ENCODE measurements around the gene NSF.
"Not testable (repeated sequence)": the region's sequence is repeated elsewhere in the genome, so short reads cannot be mapped to it uniquely, and the experiment has no call there.

NSF gene

GRCh38 chr17:46699014-46699413, 108.5 kb downstream of the NSF start:
- H3K27me3 Mint-ChIP-seq; H3K36me3 Mint-ChIP-seq (ENCODE audit: insufficient read depth); H3K4me3 Mint-ChIP-seq; H3K27ac Mint-ChIP-seq; DNase-seq; ATAC-seq (replicated peaks); H3K9me3 Mint-ChIP-seq; H3K4me1 Mint-ChIP-seq (ENCODE audit: low read depth in 2 of 2): not testable (repeated sequence)

- peaks cover 27% of the 10 kb centered on the region for H3K36me3 Mint-ChIP-seq (ENCODE audit: insufficient read depth)
- no peaks in the 10 kb centered on the region for H3K9me3 Mint-ChIP-seq
- no peak for ATAC-seq (replicated peaks)
Measured at GRCh38 chr17:46717999-46718398, 127.5 kb downstream of the NSF start.

GRCh38 chr17:46719891-46720290, 129.4 kb downstream of the NSF start:
- Mint-ChIP-seq H3K27me3 (no peaks in the 10 kb centered on the region), H3K9me3 (no peaks in the 10 kb centered on the region)

More at GRCh38 chr17:46717999-46718398, 127.5 kb downstream of the NSF start:
- Mint-ChIP-seq H3K27ac (no peak overlapping the region), H3K4me1 (ENCODE audit: low read depth in 2 of 2) (peaks cover 0 to 1% of the 10 kb centered on the region in 2 donors), H3K4me3 (no peak overlapping the region), H3K27me3 (no peaks in the 10 kb centered on the region)
- no peak for DNase-seq

GRCh38 chr17:46720408-46720807, 129.9 kb downstream of the NSF start:
- H3K36me3 Mint-ChIP-seq (ENCODE audit: insufficient read depth) = peaks cover 18% of the 10 kb centered on the region
- H3K27ac Mint-ChIP-seq = no peak overlapping the region
- H3K9me3 Mint-ChIP-seq = no peaks in the 10 kb centered on the region
- ATAC-seq (replicated peaks) (no peak), DNase-seq (no peak)
- no peaks in the 10 kb centered on the region for H3K27me3 Mint-ChIP-seq
- H3K4me1 Mint-ChIP-seq (ENCODE audit: low read depth in 2 of 2) = no peaks in the 10 kb centered on the region
- no peak overlapping the region for H3K4me3 Mint-ChIP-seq

More at GRCh38 chr17:46719891-46720290, 129.4 kb downstream of the NSF start:
- Mint-ChIP-seq H3K4me1 (ENCODE audit: low read depth in 2 of 2) (no peaks in the 10 kb centered on the region), H3K36me3 (ENCODE audit: insufficient read depth) (peaks cover 20% of the 10 kb centered on the region), H3K4me3 (no peak overlapping the region), H3K27ac (peak overlapping the region in 1 of 2 donors; percentile 15)
- DNase-seq = no peak
- no peak for ATAC-seq (replicated peaks)

GRCh38 chr17:46722662-46723285, 132.3 kb downstream of the NSF start:
- peaks cover 11% of the 10 kb centered on the region for H3K36me3 Mint-ChIP-seq (ENCODE audit: insufficient read depth)
- no peak for DNase-seq
- no peaks in the 10 kb centered on the region for H3K27me3 Mint-ChIP-seq

GRCh38 chr17:46726206-46726605, 135.7 kb downstream of the NSF start:
- DNase-seq (no peak), ATAC-seq (replicated peaks) (no peak)
- Mint-ChIP-seq H3K36me3 (ENCODE audit: insufficient read depth) (peaks cover 30% of the 10 kb centered on the region), H3K27me3 (no peaks in the 10 kb centered on the region), H3K4me3 (no peak overlapping the region), H3K4me1 (ENCODE audit: low read depth in 2 of 2) (no peaks in the 10 kb centered on the region), H3K27ac (no peak overlapping the region), H3K9me3 (no peaks in the 10 kb centered on the region)

More at GRCh38 chr17:46722662-46723285, 132.3 kb downstream of the NSF start:
- H3K9me3 Mint-ChIP-seq = no peaks in the 10 kb centered on the region
- ATAC-seq (replicated peaks) = no peak
- H3K4me1 Mint-ChIP-seq (ENCODE audit: low read depth in 2 of 2) = no peaks in the 10 kb centered on the region
- H3K4me3 Mint-ChIP-seq = no peak overlapping the region
- H3K27ac Mint-ChIP-seq = no peak overlapping the region

GRCh38 chr17:46727572-46728348, 137.3 kb downstream of the NSF start:
- ATAC-seq (replicated peaks) (no peak), DNase-seq (no peak)
- no peaks in the 10 kb centered on the region for H3K27me3 Mint-ChIP-seq
- no peak overlapping the region for H3K4me3 Mint-ChIP-seq
- no peak overlapping the region for H3K27ac Mint-ChIP-seq
- no peaks in the 10 kb centered on the region for H3K4me1 Mint-ChIP-seq (ENCODE audit: low read depth in 2 of 2)
- H3K36me3 Mint-ChIP-seq (ENCODE audit: insufficient read depth) = peaks cover 30% of the 10 kb centered on the region
- H3K9me3 Mint-ChIP-seq = no peaks in the 10 kb centered on the region

- H3K9me3 Mint-ChIP-seq = no peaks in the 10 kb centered on the region
- H3K27me3 Mint-ChIP-seq = no peaks in the 10 kb centered on the region
- H3K36me3 Mint-ChIP-seq (ENCODE audit: insufficient read depth) = peaks cover 28% of the 10 kb centered on the region
- H3K27ac Mint-ChIP-seq = no peak overlapping the region
- DNase-seq (no peak), ATAC-seq (replicated peaks) (no peak)
- H3K4me3 Mint-ChIP-seq = no peak overlapping the region
- H3K4me1 Mint-ChIP-seq (ENCODE audit: low read depth in 2 of 2) = no peaks in the 10 kb centered on the region
Measured at GRCh38 chr17:46730026-46730425, 139.6 kb downstream of the NSF start.

GRCh38 chr17:46730679-46731078, 140.2 kb downstream of the NSF start:
- ATAC-seq (replicated peaks) (no peak), DNase-seq (no peak)
- no peaks in the 10 kb centered on the region for H3K4me1 Mint-ChIP-seq (ENCODE audit: low read depth in 2 of 2)
- no peak overlapping the region for H3K27ac Mint-ChIP-seq
- H3K4me3 Mint-ChIP-seq = no peak overlapping the region
- no peaks in the 10 kb centered on the region for H3K27me3 Mint-ChIP-seq
- H3K9me3 Mint-ChIP-seq = no peaks in the 10 kb centered on the region
- H3K36me3 Mint-ChIP-seq (ENCODE audit: insufficient read depth) = peaks cover 28% of the 10 kb centered on the region

- Mint-ChIP-seq H3K36me3 (ENCODE audit: insufficient read depth) (peaks cover 24% of the 10 kb centered on the region), H3K27me3 (no peaks in the 10 kb centered on the region), H3K9me3 (no peaks in the 10 kb centered on the region), H3K4me3 (no peak overlapping the region), H3K27ac (no peak overlapping the region), H3K4me1 (ENCODE audit: low read depth in 2 of 2) (no peaks in the 10 kb centered on the region)
- DNase-seq = no peak
- no peak for ATAC-seq (replicated peaks)
Measured at GRCh38 chr17:46732160-46732559, 141.7 kb downstream of the NSF start.

- no peaks in the 10 kb centered on the region for H3K27me3 Mint-ChIP-seq
- no peak for ATAC-seq (replicated peaks)
Measured at GRCh38 chr17:46732754-46733398, 142.4 kb downstream of the NSF start.

GRCh38 chr17:46733837-46734475, 143.5 kb downstream of the NSF start:
- H3K4me3 Mint-ChIP-seq = no peak overlapping the region
- no peak for DNase-seq
- H3K36me3 Mint-ChIP-seq (ENCODE audit: insufficient read depth) = peaks cover 19% of the 10 kb centered on the region
- H3K27ac Mint-ChIP-seq = no peak overlapping the region
- H3K27me3 Mint-ChIP-seq = no peaks in the 10 kb centered on the region
- no peaks in the 10 kb centered on the region for H3K9me3 Mint-ChIP-seq
- no peak for ATAC-seq (replicated peaks)
- H3K4me1 Mint-ChIP-seq (ENCODE audit: low read depth in 2 of 2) = no peaks in the 10 kb centered on the region

More at GRCh38 chr17:46732754-46733398, 142.4 kb downstream of the NSF start:
- Mint-ChIP-seq H3K36me3 (ENCODE audit: insufficient read depth) (peaks cover 22% of the 10 kb centered on the region), H3K27ac (no peak overlapping the region), H3K4me1 (ENCODE audit: low read depth in 2 of 2) (no peaks in the 10 kb centered on the region), H3K9me3 (no peaks in the 10 kb centered on the region), H3K4me3 (no peak overlapping the region)
- no peak for DNase-seq

- DNase-seq (no peak), ATAC-seq (replicated peaks) (no peak)
- H3K9me3 Mint-ChIP-seq = no peaks in the 10 kb centered on the region
- H3K4me3 Mint-ChIP-seq = no peak overlapping the region
- no peaks in the 10 kb centered on the region for H3K27me3 Mint-ChIP-seq
- H3K36me3 Mint-ChIP-seq (ENCODE audit: insufficient read depth) = peaks cover 11% of the 10 kb centered on the region
- H3K4me1 Mint-ChIP-seq (ENCODE audit: low read depth in 2 of 2) = peaks cover 0 to 2% of the 10 kb centered on the region in 2 donors
- H3K27ac Mint-ChIP-seq = no peak overlapping the region
Measured at GRCh38 chr17:46736100-46736499, 145.6 kb downstream of the NSF start.

Measured in effector memory CD8-positive, alpha-beta T cell (primary cell).